Myocyte (in vitro differentiated cells): ENCODE results near the gene RGP1. TPM values are rescaled to one million over a fixed set of nuclear protein-coding genes. Genes with fewer than 3 reads are reported as not detected.
A peak's percentile ranks its signal among the peaks of the same experiment; 100 is the strongest.

Source experiments
- DNase-seq: peaks from one replicate; pipeline ENCODE4 v3.0.0-alpha.2; 2012; ENCODE audit warnings: low read depth
- total RNA-seq: library from RNA; depleted of rRNA; stranded (reverse); fragments of >200 nt; gene quantifications from 2 replicates; pipeline ENCODE4 v1.2.3, GENCODE V29; 2014

RGP1 gene
- total RNA-seq, 1 donor from 2014 or later: 15.5 TPM

DNA sequence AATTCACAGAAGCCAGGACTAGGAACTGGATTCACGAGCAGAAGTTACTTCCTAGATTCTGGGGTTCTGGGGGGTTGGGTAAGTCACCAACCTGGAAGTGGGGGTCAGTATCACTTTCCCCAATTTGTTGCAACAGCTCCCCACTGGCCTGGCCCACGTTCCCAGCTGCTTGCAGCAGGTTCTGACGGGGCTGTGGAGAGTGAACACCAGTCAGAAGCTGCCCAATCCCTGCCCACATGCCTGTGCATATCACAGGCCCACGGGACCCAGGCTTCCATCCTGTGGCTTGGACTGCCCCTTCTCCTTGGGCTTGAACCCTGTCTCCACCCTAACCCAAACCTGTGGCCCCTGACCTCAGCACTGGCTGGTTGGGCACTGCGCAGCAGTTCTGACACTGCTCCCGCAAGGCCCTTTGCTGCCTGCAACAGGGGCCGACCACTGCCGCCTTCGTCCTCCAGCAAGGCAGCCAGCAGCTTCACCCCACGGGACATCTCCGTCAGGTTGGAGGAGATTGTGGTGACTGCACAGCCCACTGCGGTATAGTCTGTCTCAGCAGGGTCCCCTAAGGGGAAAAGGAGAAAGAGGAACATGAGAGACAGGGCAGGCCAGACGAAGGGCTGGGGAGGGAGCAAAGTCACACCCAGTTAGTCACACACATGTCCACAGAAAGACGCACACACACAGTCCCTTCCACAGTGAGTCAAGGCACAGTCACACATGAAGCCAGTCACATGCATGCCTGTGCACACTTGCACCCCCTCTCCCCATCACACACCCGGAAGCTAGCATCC, 30.2 kb upstream of the RGP1 start:
- no peak for DNase-seq

DNA sequence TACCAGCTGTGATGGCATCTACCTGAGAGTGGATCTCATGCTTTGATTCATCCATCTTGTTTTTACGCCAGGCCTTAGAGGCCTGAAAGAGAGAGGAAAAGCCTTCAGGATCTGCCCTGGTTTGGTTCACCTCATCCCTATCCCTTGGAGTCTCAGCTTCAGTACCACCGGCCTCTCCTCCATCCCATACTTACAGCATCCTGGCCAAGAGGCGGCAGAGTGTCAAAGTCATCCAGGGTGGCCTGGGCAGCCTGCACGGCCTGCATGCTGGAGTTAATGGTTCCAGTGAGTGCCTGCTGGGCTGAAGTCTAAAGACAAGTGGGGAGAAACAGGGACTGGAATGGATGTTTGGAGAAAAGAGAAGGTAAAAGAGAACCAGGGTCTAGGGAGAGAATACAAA, 29.5 kb upstream of the RGP1 start:
- no peak for DNase-seq

DNA sequence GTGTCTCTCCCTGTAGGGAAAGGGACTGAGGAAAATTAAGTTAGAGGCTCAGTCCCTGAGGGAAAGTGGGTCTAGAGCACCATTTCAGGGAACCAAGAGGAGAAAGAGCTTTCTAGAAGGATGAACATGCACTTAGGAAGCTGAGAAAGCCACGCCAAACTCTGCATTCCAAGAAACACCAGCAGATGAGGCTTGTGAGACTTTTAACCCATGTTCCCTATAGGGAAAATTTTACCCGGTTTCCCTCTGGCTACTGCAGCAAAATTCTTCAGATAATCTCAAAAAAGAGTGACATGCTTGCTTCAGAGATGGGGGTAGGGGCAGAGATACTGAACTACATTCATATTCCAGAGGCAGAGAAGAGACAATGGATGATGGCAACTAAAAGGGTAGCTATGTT, 25.7 kb upstream of the RGP1 start:
- DNase-seq: no peak

DNA sequence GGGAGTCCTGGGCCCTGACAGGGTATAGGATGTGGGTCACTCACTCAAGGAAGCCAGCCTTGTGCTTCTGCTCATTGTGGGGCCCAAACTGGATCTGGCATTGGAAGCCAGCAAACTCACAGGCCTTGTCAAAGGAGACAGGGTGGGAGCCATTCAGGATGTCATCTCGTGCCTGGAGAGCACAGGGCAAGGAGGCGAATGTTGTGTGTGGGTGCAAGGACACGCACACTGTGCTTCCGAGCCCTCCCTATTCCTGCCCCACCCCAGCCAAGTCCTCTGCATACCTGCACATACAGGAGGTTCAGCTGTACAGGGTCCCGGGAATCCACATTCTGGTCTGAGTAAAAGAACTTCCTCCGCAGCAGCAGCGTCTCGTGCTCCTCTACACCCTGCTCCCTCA, 25.2 kb upstream of the RGP1 start:
- no peak for DNase-seq

DNA sequence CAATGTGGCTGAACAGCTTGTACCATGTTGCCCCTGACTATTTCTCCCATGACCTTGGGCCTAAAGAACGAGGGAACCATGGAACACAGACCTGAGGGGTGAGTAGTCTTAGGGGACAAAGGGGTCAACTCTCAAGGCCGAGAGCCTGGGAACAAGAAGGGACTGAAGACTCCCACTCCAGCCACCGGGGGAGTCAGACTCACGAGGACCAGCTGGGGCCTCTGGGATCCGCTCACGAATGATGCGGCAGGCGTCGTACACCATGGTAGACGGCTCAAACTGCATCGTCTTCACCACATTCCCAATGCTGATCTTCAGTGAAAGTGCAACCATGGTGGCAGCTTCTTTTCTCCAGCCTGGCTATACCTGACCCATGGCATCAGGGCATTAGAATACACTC, 23.7 kb upstream of the RGP1 start:
- no peak for DNase-seq

DNA sequence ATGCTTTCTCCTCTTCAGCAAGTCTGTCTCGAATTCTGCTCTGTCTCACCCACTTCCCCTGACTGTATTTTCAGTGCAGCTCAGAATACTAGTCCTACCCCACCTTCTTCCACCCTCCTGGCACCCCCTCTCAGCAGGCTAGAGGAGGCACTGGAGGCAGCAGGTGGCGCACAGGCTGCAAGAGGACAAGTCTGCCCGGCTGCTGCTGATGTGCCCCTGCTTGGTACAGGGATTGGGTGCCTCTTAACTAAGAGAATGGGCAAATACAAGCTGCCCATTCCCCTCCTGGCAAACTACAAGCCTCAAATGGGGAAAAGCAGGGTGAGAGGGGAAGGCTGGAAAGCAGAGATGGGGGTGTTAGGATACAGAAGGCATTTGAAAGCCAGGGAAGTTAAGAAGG, 22.2 kb upstream of the RGP1 start:
- DNase-seq: peak; percentile 87

DNA sequence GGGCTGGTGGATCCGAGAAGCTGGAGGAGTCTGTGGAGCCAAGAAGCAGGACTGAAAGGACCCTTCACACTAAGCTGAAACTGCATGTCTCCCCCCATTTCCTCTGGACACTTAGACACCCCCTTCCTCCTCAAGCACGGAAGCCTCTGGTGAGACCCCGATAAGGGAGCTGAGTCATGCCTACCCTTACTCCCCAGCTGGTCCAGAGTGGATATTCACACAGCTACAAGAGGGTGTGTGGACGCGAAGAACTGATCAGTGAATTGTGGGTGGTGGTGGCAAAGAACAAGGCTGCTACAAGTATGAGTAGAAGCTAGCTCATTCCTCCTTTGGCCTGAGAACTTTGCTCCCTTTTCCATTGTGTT, 21.4 kb upstream of the RGP1 start:
- DNase-seq: no peak

DNA sequence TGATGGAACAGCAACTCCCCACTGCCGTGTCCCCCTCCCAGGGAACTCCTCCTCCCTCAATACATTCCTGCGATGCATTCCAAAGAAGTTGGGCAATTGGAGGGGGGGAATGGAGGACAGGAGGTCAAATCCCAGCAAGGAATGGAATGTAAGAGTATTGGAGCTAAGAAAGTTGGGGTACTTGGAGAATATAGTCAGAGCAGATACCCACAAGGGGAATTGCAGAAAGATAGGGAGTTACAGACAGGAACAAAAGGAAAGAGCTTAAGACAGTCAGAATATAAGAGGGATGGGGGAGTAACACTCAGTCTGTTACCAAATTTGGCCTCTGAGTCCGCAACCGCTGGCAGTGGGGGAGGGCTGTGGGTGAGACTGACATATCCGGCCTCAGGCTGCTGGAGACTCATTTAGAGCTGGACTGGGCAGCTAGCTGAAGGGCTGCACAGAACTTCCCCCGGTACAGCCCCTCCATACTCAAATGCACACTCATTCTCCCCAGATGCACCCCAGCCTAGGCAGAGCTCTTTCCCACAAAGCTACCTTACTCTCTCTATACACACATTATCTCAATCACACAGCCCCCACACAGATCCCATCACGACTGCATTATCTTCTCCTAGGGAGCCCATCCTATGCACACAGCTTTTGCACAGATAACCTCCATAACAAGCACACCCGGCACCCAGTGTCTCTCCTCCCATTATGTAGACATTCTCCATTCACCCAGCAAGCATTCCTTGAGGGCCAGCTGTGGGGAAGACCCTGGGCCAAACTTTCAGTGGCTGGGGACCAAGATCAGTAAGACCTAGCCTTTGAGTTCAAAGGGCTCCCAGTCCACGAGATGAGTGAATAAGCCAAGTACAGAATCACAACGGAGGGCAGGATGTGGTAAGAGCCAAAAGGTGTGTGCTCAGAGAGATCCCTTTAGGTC, 20.8 kb upstream of the RGP1 start:
- peak; percentile 94 for DNase-seq

DNA sequence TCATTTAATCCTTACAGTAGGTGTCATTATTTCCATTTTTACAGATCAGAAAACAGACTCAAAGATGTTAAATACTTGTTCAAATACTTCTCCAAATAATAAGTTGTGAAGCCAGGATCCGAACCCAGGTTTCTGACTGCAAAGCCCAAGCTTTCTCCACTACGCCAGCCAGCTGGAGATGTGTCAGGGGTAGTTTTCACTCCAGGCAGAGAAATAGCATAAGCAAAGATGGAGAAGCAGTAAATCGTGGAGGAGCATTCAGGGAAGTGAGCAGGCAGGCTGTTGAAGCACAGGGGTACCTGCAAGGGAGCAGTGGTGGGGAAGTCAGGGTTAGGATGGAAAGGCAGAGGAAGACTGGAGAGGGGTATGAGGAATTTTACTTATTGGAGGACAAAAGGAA, 20.0 kb upstream of the RGP1 start:
- DNase-seq: no peak

DNA sequence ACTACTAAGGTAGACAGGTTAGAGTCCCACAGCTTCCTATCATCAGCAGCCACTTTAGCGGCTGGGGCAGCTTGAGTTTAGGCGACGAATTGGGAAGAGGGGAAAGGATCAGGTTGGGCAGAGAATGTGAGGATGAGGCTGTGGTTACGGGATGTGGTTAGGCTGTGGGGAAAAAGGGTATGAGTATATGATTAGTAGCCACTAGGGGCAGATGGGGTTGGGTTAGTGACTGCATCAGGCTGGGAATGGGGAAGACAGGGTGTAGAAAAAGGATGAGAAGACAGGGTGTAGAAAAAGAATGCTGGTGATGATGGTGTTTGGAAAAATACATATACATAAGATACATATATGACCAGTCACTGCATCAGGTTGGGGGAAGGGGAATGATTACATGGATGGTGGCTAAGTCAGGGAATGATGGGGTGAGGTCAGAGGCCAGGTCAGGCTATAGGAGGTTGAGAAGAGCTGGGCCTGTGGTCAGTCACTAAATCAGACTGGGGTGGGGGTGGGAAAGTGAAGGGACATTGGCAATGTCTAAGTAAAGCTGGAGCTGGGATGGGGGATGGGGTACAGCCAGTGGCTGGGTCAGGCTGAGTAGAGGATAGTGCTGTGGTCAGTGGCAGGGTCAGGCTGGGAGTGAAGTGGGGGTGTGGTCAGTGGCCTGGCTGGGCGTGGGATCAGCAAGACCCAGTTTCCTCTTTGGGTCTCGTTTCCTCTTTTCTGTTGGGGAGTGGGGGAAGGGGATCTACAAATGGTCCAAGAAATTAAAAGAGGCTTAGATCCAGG, 19.2 kb upstream of the RGP1 start:
- DNase-seq: peak; percentile 94

DNA sequence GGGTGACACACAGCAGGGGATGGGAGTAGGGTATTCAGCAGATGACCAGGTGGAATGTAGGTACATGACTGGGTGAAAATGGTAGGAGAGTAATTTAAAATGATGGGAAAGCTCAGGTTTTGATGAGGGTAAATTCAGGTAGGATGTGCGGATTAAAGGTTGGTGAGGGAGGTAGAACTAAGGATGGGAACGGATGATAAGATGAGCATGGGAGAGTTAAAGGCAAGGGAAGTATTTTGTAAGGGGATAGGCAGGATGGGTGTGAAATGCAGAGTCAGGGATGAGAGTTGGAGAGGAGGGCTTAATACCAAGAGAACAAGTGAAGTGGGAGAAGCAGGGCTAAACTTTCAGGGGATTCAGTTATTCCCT, 18.6 kb upstream of the RGP1 start:
- no peak for DNase-seq

DNA sequence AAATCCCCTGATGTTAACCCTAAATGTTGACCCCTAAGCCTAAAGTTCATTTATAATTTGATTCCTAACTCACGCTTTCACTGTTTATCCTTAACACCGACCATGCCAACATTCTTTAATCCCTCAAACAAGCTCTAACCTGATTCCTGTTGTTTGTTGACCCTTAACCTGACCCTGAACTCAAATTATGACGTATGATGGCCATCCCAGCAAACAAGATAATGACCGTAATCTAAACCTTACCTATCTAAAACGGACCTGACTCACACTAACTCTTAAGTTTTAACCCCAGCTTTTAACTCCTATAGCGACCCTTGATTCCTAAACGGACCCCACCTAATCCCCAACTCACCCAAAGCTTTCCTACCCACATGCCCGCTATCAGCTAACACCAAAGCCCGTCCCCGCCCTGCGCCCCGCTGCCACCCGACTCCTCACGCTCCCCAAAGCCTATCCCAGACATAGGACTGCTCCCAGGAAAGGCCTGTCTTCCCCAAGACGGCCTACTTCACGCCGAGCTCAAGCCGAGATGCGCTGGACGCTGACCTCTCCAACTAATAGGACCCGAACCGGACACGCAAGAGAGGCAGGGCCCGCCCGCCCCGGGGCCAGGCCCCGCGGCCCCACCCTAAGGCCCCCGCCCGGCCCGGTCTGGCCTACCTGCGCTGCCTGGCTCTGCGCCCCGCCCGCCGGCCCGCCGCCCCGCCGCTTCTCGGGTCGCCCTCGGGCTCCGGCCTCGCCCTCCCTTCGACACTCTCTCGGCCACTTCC, 17.5 kb upstream of the RGP1 start:
- no peak for DNase-seq

DNA sequence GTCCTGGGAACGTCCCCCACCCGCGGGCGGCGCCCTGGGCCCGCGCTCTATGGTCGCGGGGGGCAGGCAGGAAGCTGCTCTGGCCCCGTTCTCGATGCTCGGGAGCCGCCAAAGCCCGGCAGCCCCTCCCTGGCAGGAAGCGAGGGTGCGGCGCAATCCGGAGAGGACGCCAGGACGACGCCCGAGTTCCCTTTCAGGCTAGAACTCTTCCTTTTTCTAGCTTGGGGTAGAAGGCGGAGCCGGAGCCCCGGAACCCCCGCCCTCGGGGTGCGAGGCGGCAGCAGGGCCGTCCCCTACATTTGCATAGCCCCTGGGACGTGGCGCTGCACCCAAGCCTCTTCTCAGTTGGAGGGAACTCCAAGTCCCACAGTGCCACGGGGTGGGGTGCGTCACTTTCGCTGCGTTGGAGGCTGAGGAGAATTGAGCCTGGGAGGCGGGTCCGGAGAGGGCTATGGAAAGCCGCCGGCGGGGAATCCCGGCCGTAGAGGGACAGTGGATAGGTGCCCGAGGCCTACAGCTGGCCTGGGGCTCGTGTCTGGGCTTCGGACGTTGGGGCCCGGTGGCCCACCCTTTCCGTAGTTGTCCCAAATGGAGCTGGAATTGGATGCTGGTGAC, 16.8 kb upstream of the RGP1 start, which contains the start of the genes CREB3 and TLN1:
TSS of gene CREB3 (plus strand) at position 482 of the 615 bp plus-strand sequence. CDS start at position 589, 107 bp downstream.
TSS of gene TLN1 (minus strand) at position 11 of the 615 bp plus-strand sequence. CDS start 6,501 bp downstream, outside the sequence.
- DNase-seq: peak; percentile 99

DNA sequence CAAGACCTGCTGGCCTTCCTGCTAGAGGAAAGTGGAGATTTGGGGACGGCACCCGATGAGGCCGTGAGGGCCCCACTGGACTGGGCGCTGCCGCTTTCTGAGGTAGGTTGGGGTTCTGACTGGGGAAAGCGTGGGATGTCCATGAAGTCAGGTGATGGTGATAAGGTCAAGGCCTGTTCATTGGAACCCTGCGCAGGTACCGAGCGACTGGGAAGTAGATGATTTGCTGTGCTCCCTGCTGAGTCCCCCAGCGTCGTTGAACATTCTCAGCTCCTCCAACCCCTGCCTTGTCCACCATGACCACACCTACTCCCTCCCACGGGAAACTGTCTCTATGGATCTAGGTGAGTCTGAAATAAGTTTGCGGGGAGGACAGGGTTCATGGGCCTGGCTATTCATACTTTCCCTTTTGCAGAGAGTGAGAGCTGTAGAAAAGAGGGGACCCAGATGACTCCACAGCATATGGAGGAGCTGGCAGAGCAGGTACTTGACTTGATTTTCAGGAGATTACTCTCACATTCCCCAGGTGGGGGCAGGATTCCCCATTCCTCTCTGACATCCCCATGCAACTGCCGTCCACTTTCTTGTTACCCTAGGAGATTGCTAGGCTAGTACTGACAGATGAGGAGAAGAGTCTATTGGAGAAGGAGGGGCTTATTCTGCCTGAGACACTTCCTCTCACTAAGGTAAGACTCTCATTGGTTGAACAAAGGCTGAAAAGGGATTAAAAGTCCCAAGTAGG, 16.1 kb upstream of the RGP1 start:
- peak; percentile 45 for DNase-seq

DNA sequence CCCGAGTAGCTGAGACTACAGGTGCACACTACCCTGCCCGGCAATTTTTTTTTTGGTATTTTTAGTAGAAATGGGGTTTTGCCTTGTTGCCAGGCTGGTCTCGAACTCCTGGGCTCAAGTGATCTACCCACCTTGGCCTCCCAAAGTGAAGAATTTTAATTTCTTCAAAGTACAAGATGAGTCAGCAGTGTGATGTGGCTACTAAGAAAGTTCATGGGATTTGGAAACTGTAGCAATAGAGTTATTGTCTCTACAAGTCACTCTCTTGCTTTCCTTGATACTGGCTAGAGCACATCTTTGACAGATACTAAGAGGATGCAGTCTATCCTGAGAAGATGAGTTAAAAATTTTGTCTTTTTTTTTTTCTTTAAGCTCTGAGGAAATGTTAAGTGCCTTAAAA, 15.0 kb upstream of the RGP1 start:
- DNase-seq: no peak

DNA sequence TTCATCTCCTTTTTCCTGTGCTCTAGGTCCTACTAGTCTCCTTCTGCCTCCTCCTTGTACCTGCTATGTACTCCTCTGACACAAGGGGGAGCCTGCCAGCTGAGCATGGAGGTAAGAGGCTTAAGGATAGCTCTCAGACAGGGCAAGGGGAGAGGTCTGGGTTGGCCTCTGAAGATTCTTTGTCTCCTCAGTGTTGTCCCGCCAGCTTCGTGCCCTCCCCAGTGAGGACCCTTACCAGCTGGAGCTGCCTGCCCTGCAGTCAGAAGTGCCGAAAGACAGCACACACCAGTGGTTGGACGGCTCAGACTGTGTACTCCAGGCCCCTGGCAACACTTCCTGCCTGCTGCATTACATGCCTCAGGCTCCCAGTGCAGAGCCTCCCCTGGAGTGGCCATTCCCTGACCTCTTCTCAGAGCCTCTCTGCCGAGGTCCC, 12.9 kb upstream of the RGP1 start:
- DNase-seq: peak; percentile 76

DNA sequence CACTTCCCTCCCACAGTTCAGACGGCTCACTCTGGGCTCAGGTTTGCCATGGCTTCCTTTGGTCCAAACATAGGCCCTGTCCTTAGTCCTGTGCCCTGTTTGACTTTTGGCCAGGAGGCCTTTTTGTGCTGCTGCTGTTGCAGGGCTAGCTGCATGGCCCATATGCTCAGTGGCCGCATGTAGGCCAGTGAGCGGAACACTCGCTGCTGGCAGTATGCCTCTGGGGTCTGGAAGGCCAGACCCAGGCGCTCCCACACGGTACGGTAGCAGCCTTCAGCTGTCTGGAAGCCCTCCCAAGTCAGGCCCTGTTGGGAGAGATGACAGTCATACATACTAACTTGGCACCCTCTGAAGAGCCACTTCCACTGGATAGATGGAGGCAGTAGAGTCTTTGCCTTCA, 11.9 kb upstream of the RGP1 start:
- DNase-seq: no peak

DNA sequence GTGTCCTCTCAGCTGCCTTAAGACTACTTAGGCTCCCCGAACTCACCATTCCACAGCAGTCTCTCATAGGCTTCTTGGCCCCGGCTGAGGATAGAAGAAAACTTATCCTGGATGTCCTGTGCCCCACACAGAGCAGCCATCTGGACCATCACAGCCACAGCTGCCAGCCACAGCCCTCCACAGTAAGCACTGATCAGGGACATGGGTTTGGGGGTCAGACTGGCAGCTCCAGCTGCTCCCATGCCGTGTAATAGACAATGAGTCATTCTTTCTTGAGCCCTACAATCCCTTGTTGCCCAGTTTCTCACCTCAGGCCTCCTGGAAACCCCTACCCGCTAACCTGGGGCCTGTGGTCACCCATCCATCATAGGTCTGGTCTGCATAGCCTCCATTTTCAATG, 10.9 kb upstream of the RGP1 start:
- peak; percentile 82 for DNase-seq

DNA sequence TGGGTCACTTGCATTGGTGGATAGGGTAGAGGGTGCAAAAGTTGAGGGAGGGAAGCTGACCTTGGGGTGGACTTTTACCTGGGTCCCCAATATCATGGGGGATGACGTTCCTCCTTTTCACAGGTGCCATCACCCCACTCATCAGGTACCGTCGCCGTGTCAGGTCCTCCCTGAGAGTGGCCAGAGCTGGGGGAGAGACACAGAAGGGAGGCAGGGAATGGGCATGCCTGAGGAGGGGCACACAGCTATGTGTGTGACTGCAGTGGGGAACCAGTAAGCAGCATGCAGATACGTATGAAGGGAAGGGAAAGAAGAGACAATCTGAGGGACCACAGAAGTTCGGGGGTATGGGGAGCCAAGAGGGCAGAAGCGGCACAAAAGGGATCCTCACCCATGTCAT, 10.2 kb upstream of the RGP1 start:
- DNase-seq: no peak

DNA sequence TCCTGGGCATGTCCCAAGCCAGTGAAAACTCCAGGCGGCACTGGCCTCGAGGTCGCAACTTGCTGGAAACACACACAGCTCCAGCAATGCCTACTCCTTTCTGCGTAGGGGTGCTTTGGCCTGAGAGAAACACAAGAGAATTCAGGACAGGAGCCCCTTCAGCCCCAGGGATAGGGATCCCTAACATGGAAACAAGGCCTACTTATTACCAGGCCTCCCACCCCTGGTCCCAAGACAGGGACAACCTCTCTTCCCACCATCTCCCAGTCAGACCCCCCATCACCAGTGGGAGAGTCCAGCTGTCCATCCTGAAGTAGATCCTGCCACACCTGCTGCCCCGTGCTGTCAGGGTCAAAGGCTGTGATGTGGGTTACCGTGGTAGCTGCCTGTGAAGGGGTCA, 8.8 kb upstream of the RGP1 start:
- DNase-seq: no peak
